Effector CD4-positive, alpha-beta T cell (primary cell): ENCODE results near the gene METTL23.

ENCODE experiments used
- DNase-seq: peaks from one replicate; pipeline ENCODE4 v3.0.0-alpha.2; 2020
- total RNA-seq: gene quantifications from one replicate; lab custom pipeline; 2026; lab: John Stamatoyannopoulos, UW

The METTL23 gene
- total RNA-seq, result 20.6 reads per million, percentile 47 among the genes with 10 or more reads in this experiment

- peak; percentile 92 for DNase-seq
Measured at GRCh38 chr17:76726776-76727718, at the start of gene METTL23. TSS of gene METTL23 (plus strand) at chr17:76726839. CDS start at chr17:76729711, 2,872 bp downstream.

DNA sequence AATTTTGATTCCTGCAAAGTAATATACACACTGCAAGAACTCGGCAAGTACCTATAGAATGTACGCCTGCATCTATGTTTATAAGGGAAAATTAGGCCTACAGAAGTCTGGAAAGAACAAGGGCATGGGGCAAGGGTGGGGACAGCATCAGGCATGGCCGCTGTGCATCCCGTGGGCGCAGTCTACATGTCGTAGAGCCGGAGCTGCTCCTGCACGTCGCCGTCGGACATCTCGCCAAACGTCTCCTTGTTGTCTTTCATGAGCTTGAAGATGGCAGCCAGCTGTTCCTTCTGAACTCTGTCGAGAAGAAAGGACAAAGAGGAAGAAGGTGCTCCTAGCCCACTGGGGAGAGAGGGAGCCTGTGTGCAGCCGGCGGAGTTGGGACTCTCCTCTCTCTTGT, 49.2 kb upstream of the METTL23 start:
- no peak for DNase-seq

DNA sequence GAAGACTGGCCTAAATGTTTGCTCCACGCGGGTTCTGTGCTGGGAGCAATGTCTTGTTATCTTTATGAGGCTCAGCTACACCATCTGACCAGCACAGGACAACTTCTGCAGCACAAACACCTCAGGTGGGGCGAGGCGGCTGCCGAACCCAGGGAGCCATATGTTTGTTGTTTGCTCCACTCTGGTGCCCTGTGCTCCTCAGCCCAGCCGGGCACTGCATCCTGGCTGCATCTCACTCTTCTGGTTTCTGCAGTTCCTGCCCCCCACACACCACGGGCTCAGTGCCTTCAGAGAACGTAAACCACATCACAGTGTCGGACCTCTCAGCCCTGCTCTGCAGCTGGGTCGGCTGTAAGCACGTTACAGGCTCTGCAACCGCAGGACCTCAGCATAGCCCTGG, 48.3 kb upstream of the METTL23 start:
- DNase-seq, result no peak

DNA sequence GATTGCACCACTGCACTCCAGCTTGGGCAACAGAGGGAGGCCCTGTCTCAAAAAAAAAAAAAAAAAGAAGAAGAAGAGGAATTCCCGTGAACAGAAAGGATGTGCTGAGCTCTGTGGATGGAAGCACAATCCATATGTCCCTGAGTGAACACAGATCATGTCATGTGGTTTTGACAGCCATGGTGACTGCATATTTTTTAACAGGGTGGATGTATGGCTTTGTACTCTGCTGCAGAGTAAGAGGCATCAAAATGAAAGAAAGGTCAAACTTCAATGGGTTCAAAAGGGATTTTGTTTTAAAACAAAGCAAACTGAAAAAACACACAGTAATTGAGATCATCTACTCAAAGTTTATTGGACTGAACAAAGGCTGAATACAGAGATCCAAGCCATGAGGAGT, 47.4 kb upstream of the METTL23 start:
- DNase-seq, result no peak

GRCh38 chr17:76681222-76682137, 45.2 kb upstream of the METTL23 start:
- peak; percentile 64 for DNase-seq

GRCh38 chr17:76682296-76682695, 44.3 kb upstream of the METTL23 start:
- DNase-seq, result no peak

DNA sequence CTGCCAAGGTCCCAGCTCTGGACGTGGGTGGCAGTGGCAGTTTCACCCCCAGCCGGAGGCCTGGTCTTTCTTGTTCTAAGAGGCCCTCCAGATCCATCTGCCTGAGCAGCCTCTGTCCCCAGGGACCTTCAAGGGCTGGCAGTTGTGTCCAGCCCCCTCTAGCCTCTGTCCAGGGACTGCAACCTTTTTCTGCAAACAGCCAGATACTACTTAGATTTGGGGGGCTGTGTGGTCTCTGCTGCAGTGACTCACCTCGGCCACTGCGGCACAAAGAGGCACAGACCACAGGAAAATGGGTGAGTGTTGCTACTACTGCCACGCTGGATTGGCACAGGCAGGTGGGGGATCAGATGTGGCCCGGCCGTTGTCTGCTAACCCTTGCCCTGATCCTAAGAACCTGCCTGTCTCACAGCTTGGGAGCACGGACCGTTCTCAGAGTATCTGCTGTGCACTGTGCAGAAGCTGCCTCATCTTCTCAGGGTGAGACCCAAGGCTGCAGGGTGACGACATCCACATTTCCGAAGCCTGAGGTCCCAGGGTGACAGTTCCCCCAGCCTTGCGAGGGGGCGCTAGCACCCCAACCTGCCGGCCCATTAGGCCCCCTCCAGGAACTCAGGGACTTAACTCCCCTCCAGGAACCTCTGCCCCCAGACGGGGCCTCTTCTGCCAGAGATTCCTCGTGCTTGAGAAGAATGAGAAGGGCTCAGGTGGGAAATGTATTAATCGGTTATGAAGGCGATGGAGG, 43.5 kb upstream of the METTL23 start:
- DNase-seq, result no peak

DNA sequence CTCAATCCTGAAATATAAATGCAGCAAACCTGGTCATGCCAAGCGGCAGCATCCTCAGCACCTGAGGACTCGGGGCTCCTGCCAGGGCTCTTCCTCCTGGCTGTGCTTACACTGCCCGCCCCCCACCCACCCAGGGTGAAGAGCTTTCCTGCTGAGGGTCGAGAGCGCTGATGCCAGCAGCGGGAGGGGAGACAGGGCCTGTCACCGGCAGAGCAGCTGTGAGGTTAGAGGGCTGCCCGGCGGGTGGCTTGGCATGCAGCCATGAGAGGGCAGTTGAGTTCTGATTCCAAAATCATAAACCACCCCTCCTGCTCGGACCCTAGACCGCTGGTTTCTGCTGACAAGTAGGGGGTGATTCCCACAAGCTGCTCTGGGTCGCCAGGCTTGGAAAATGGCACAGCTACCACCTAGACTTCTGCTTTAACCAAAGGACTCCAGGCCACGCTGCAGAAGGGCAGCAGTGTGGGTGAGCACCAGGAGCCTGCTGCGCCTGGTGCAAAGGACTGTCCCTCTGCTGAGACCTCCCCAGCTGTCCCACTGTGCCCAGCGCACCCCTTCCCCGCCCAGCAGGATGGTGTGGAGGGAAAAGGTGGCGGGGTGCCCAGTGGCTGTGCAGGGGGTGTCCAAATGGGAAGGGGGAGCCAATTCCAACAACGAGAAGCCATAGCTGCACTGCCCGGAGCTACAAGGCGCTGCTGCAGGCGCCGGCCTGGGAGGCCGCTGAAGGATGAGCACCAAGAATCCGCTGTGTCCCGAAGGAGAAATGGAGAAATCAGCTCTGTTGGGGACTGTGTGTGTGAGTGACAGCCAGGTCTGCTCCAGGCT, 42.5 kb upstream of the METTL23 start:
- no peak for DNase-seq

DNA sequence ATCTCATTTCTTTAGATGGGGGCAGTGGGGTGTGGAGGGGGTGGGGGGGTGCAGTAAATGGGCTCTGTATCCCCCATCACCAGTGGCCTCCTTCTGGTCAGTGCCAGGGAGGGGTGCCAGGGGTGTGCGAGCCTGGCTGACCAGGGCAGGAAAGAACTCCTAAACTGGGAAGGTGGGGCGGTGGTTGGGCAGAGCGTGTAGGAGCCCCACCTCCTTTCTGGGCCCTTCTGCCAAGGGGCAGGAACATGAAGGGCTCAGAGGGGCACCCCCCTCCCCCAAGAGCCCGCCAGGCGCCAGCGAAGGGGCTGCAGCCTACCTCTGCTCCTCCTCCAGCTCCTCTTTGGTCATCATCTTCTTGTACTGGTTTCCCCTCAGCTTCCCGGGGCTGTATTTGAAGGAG, 41.9 kb upstream of the METTL23 start:
- DNase-seq, result no peak

DNA sequence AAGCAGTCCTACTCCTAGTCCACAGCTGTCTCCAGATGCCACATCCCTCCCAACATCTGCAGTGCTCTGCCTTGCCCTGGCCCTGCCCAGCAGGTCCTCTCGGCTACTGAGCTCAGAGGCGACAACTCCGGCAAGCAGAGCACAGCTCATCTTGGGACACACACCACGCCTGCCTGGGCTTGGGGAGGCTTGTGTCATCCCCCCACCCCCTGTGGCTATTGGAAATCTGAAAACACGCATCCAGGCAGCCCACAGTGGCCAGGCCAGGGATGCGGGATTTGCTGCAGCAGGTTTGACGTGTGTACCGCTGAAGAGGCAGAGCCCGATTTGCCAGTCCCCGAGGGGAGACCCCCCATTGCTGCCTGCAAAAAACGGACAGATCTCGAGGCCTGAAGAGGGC, 41.3 kb upstream of the METTL23 start:
- no peak for DNase-seq

- no peak for DNase-seq
Measured at GRCh38 chr17:76685846-76686245, 40.8 kb upstream of the METTL23 start.

DNA sequence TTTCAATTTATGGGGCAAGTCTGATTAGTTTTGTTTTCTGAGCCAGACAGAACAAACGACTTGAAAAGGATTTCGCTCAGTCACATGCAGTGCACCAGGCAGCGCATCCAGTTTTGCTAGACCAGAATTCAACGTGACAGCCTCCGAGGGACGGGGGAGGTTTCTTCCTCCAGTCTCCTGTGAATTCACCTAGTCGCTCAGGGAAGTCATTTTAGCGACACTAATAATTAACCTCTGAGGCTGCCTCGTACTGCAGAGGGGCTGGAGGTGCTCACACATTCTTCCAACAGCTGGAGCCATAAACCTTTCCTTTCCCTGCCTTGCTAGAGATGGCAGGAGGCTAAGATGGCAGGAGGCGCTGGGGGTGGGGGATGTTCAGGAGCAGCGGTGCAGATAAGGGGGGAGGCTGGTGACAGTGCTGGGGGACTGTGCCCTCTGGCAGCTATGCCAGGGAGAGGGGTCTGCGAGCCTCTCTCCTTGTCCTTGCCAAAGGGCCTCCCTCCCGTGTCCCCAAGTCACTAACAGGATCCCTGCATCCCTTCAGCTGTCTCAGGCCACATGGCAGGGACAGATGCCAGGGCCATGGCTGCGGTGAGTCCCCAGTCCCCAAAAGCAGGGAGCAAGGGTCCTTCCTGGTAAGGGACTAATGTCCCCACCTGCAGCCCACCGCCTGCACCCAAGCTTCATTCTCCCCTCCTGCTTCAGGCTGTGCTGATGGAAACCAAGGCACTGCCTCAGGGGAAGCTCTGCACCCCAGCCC, 39.9 kb upstream of the METTL23 start:
- DNase-seq, result no peak

- no peak for DNase-seq
Measured at GRCh38 chr17:76687298-76688164, 39.1 kb upstream of the METTL23 start.

GRCh38 chr17:76688165-76688622, 38.4 kb upstream of the METTL23 start:
- no peak for DNase-seq

- DNase-seq, result no peak
Measured at GRCh38 chr17:76689859-76690258, 36.8 kb upstream of the METTL23 start.

DNA sequence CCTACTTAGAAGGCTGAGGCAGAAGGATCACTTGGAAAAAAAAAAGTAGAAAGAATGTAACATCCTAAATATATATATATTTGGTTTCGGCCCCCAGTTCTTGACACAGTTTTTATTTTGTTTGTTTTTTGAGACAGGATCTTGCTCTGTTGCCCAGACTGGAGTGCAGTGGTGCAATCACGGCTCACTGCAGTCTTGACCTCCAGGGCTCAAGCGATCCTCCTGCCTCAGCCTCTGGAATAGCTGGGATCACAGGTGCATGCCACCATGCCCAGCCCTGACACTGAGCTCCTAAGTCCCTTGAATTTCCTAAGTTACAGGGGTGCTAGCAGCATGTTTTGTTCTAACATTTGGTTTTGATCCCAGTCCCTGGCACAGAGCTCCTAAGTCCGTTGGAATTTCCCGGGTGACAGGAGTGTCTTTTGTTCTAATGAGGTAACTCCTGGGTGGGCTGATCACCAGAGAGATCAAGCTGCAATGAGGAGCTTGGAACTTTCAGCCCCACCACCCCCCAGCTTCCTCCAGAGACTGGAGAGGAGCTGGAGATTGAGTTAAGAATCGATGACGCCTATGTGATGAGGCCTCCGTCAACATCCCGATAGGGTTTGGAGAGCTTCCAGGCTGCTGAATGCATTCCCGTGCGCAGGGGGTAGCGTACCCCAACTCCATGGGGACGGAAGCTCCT, 35.9 kb upstream of the METTL23 start:
- no peak for DNase-seq

DNA sequence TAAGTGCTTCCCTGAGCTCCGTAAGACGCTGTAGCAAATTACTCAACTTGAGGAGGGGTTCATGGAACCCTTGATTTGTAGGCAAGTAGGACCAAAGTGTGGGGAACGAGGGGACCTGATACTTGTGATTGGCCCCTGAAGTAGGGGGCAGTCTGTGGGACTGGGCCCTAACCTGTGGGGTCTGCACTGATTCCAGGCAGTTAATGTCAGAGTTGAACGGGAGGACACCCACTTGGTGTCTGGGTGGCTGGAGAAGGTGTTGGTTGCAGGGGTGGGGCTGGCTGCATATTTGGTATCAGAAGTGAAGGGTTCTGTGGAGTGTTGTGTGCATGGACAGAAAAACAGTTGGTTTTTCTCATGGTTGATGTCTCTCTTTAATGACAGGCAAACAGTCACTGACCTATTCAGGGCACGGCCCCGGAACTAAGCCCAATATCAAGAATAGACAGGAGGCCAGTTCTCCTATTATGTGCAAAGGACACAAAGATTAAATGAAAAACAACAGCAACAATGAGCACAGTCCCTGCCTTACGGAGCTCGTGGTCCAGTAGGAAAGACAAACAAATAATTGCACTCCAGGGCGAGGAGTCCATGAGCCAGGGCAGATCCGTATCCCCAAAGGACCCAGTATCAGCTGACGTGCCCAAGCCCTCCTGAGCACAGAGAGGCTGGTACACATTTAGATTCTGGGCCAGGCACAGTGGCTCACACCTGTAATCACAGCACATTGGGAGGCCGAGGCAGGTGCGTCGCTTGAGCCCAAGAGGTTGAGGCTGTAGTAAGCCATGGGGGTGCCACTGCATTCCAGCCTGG, 35.1 kb upstream of the METTL23 start:
- DNase-seq, result no peak
